Cardiac muscle cell (in vitro differentiated cells and primary cell): Measurements from ENCODE around the gene VASN. TPM values are rescaled to one million over a fixed set of nuclear protein-coding genes. Genes with fewer than 3 reads are reported as not detected.

Experiments used
- DNase-seq, 2 donors: peaks; one replicate each; pipeline versions ENCODE4 v3.0.0 to v3.0.0-alpha.2; 2010 to 2017; ENCODE audit warnings: low read depth in 1 of 2, low spot score in 1 of 2
- H3K27ac ChIP-seq: fragments of 200-600 bp; sonication (generic); 2 replicates; pipeline ENCODE4 v1.5.1; 2016
- H3K27me3 ChIP-seq: fragments of 200-600 bp; sonication (generic); 2 replicates; pipeline ENCODE4 v1.6.0; 2016; ENCODE audit warnings: control low read depth
- H3K36me3 ChIP-seq: fragments of 200-600 bp; sonication (generic); 2 replicates; pipeline ENCODE4 v1.5.1; 2016; ENCODE audit warnings: control low read depth
- H3K4me1 ChIP-seq: fragments of 200-600 bp; sonication (generic); 2 replicates; pipeline ENCODE4 v1.8.1; 2017; ENCODE audit warnings: low read depth, mild to moderate bottlenecking, mixed run types
- H3K4me3 ChIP-seq: fragments of 200-600 bp; sonication (generic); 2 replicates; pipeline ENCODE4 v1.5.1; 2016; ENCODE audit warnings: mild to moderate bottlenecking
- H3K9me3 ChIP-seq: fragments of 200-600 bp; sonication (generic); 2 replicates; pipeline ENCODE4 v1.5.1; 2017; ENCODE audit warnings: low read depth, mild to moderate bottlenecking, control low read depth
- CTCF ChIP-seq: IDR thresholded peaks from 2 replicates; pipeline ENCODE4 v1.5.1; 2012; ENCODE audit warnings: low read depth, mild to moderate bottlenecking, low read length
- polyA plus RNA-seq: library from polyadenylated mRNA; unstranded; fragments of >200 nt; fragmentation: Nextera tagmentation; extraction: Ambion mirVana; gene quantifications from 2 replicates; pipeline ENCODE4 v1.2.1, GENCODE V29; 2016
- total RNA-seq: library from RNA; depleted of rRNA; stranded (reverse); fragments of >200 nt; gene quantifications from 2 replicates; pipeline ENCODE4 v1.2.3, GENCODE V29; 2016

Gene VASN
- total and polyA plus RNA-seq, 2 experiments from 2014 or later, result 18.9 to 33.3 TPM

GRCh38 chr16:4336701-4337539 is 34.7 kb upstream of the VASN start:
- Histone ChIP-seq H3K9me3 (no peaks in the 10 kb centered on the region), H3K4me1 (peaks cover 8% of the 10 kb centered on the region), H3K36me3 (peaks cover 3% of the 10 kb centered on the region), H3K4me3 (no peak overlapping the region), H3K27me3 (no peaks in the 10 kb centered on the region), H3K27ac (no peak overlapping the region)
- no peak for DNase-seq
- no peak for TF ChIP-seq CTCF

- no peak for DNase-seq
- Histone ChIP-seq H3K4me1 (peaks cover 8% of the 10 kb centered on the region), H3K36me3 (peaks cover 3% of the 10 kb centered on the region), H3K27me3 (no peaks in the 10 kb centered on the region), H3K27ac (peak overlapping the region; percentile 89), H3K9me3 (no peaks in the 10 kb centered on the region), H3K4me3 (no peak overlapping the region)
- no peak for TF ChIP-seq CTCF
Observed at GRCh38 chr16:4337540-4338088, 34.0 kb upstream of the VASN start.

GRCh38 chr16:4338125-4338582 is 33.5 kb upstream of the VASN start:
- Histone ChIP-seq H3K27me3 (no peaks in the 10 kb centered on the region), H3K27ac (peak overlapping the region; percentile 89), H3K4me1 (peaks cover 8% of the 10 kb centered on the region), H3K36me3 (peaks cover 3% of the 10 kb centered on the region), H3K9me3 (no peaks in the 10 kb centered on the region), H3K4me3 (no peak overlapping the region)
- DNase-seq, result no peak
- peak; percentile 4 for TF ChIP-seq CTCF

GRCh38 chr16:4338712-4339299 is 32.8 kb upstream of the VASN start:
- peak overlapping the region; percentile 89 for H3K27ac ChIP-seq
- peaks cover 3% of the 10 kb centered on the region for H3K36me3 ChIP-seq
- peaks cover 8% of the 10 kb centered on the region for H3K4me1 ChIP-seq
- no peak overlapping the region for H3K4me3 ChIP-seq
- no peak for TF ChIP-seq CTCF
- DNase-seq, result no peak
- H3K9me3 ChIP-seq, result no peaks in the 10 kb centered on the region
- H3K27me3 ChIP-seq, result no peaks in the 10 kb centered on the region

- DNase-seq, result no peak
- H3K36me3 ChIP-seq, result peaks cover 3% of the 10 kb centered on the region
- H3K27ac ChIP-seq, result peak overlapping the region; percentile 89
- peaks cover 8% of the 10 kb centered on the region for H3K4me1 ChIP-seq
- H3K4me3 ChIP-seq, result no peak overlapping the region
- TF ChIP-seq CTCF, result no peak
- no peaks in the 10 kb centered on the region for H3K9me3 ChIP-seq
- H3K27me3 ChIP-seq, result no peaks in the 10 kb centered on the region
Observed at GRCh38 chr16:4339455-4339854, 32.2 kb upstream of the VASN start.
